Right kidney (tissue), 1 donor: ENCODE data around the gene PLCH2.
"Not testable (repeated sequence)": the region's sequence is repeated elsewhere in the genome, so short reads cannot be mapped to it uniquely, and the experiment has no call there.

ENCODE experiments used
- DNase-seq: peaks from one replicate; pipeline ENCODE4 v3.0.0-alpha.2; 2016

PLCH2 gene

DNA sequence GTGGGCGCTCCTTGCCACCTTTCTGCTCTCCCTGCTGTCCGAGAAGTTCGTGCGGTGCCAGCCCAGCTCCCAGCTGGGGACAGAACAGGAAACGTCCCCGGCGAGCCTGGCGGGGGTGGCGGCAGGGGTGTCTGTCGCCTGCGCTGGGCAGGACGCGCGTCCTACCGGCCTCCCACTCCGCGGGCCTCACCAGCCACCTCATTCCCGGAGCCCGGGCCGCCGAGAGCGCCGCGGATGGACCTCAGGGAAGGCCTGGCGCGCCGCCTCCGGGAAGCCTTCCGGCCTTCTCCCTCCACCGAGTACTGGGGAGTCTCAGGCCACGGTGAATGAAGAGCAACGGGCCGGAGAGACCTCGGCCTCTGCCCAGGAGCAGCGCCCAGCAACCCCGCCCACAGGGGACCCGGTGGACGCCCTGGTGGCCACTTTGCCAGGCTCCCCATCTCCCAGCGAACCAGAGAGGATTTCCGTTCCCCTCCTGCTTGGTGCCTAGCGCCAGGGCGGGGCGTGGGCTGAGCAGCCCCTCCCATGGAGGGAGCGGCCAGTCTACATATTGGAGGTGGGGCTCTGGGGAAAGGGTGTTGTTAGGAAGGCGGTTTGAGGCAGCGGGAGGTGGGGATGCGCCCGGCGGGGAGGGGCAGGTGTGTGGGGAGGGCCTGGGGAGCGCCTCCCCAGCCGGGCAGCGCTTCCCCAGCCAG, 70.6 kb downstream of the PLCH2 start:
- peak; percentile 75 for DNase-seq

GRCh38 chr1:2547210-2548067, 71.3 kb downstream of the PLCH2 start:
- DNase-seq, result peak; percentile 61

DNA sequence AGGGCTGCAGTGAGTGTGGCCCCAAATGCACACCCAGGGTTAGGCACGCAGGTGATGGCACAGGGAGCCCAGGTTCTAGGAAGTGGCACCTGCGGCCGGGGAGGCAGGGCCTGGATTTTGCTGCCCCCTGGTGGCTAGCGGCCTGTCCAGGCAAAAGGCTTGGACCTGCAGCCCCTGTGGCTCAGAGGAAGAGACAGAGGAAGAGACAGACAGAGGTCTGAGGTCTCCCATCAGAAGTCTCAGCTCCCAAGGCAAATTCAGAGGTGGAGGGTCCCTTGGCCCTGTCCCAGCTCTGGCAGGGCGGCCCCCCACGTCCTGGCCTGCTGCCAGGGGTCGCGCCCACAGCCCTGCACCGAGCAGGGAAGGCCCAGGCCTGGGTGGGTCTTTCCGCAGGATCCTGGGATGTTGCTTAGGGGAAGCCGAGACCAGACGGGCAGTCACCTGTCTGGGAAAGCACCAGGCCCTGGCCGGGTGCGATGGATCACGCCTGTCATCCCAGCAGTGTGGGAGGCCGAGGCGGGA, 72.0 kb downstream of the PLCH2 start:
- peak; percentile 84 for DNase-seq

GRCh38 chr1:2549367-2550029, 73.4 kb downstream of the PLCH2 start:
- DNase-seq, result not testable (repeated sequence)

GRCh38 chr1:2550309-2550861, 74.3 kb downstream of the PLCH2 start:
- DNase-seq, result not testable (repeated sequence)

DNA sequence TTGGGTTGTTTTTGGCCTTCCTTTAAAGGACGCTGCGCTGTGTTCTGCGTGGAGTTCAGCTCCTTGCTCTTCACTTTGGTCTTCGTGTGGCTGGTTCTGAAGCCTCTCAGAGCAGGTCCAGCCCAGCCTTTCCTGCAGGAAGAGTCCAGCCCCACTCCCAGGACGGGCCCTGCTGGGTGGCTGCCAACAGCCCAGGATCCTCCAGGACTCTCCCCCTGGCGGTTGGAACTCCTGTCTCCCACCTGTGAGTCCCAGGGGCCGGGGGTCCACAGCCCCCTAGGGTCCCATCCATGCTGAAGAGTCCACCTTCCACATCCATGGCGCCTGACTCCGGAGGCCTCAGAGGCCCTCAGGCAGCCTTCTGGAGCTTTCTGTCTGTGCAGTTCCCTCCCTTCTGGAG, 75.5 kb downstream of the PLCH2 start:
- DNase-seq, result not testable (repeated sequence)

DNA sequence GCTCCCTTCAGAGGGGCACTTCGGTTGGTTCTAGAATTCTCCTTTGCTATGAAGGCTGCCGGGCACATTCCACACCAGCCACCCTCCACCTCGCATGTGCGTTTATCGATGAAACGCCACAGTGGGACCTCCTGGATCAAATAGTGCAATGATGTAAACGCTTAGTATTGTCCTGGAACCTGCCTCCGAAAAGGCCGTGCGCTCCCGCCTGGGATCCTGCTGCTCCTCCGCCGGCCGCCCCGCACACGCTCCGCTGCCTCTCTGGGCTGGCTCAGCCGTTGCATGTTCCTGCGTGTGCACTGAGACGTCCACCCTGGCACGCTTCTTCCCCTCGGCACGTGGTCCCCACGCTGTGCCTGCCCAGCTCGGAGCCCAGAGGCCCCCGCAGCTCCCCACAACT, 76.1 kb downstream of the PLCH2 start:
- DNase-seq, result no peak

GRCh38 chr1:2553076-2553475, 77.0 kb downstream of the PLCH2 start:
- not testable (repeated sequence) for DNase-seq

- no peak for DNase-seq
These were observed 78.0 kb downstream of the PLCH2 start for GRCh38 chr1:2553871-2554620.

DNA sequence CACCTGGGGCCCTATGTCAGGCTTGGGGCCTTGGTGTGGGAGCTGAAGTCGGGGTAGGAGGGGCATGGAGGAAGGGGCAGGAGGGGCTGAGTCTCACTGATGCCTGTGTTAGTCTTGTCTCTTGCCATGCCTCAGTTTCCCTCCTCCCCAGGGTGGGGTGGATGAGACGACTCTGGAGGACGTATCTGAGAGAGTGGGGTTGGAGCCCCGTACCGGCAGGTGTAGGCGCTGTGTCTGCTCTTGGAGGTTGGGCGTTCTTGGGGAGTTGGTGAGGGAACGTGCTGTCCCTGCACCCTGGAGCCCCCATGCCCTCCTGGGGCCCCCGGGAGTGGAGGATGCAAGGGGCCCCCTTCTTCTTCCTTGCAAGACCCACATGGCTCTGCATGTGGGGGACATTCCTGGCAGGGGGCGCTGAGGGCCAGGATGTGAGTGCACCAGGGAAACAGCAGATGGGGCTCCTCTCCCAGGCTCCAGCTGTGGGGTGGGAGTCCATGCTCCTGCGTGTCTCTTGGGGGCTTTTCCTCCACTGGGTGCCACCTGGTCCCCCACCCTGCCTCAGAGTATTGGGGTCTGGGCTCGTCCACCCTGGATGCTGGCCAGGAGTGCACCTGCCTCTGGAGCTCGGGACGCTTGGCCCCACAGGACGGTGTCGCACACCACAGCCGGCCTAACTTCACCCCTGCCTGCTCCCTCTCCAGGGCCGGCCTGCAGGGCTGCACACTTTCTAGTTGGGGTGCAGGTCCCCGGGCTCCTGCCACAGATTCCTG, 78.7 kb downstream of the PLCH2 start:
- DNase-seq, result no peak
